ENCODE measurements around the gene RPTN. TPM values are rescaled to one million over a fixed set of nuclear protein-coding genes. Genes with fewer than 3 reads are reported as not detected.

Gene RPTN
- total and polyA plus RNA-seq, 2 of the 4 experiments (the other 2 are of a cell fraction), result not detected

- TF ChIP-seq RAD21 (IDR thresholded peaks at IDR 0.05; ENCODE audit: low read length) (no peak), FOS (IDR thresholded peaks at IDR 0.05; ENCODE audit: low read depth, low read length) (no peak), MAFK (IDR thresholded peaks at IDR 0.05; ENCODE audit: low read depth, low read length) (no peak), POLR2A (IDR thresholded peaks at IDR 0.05; ENCODE audit: low read depth, low read length) (no peak), SMC3 (IDR thresholded peaks at IDR 0.05; ENCODE audit: low read depth, low read length) (no peak), BHLHE40 (IDR thresholded peaks at IDR 0.05; ENCODE audit: low read depth, low read length) (no peak), NFE2L2 (IDR thresholded peaks at IDR 0.05; ENCODE audit: low read depth, low read length) (no peak), MXI1 (IDR thresholded peaks at IDR 0.05; ENCODE audit: borderline replicate concordance, low read depth, low read length) (no peak), CEBPB (IDR thresholded peaks at IDR 0.05; ENCODE audit: low read depth, low read length) (no peak), CHD1 (IDR thresholded peaks at IDR 0.05; ENCODE audit: low read depth, low read length) (no peak), RCOR1 (IDR thresholded peaks at IDR 0.05; ENCODE audit: insufficient replicate concordance, low read length) (no peak), MAZ (IDR thresholded peaks at IDR 0.05; ENCODE audit: borderline replicate concordance, low read depth, low read length) (no peak), USF2 (IDR thresholded peaks at IDR 0.05; ENCODE audit: low read depth, low read length) (no peak), RFX5 (IDR thresholded peaks at IDR 0.05; ENCODE audit: low read depth, low read length) (no peak)
- TF ChIP-seq, protein P1, sequence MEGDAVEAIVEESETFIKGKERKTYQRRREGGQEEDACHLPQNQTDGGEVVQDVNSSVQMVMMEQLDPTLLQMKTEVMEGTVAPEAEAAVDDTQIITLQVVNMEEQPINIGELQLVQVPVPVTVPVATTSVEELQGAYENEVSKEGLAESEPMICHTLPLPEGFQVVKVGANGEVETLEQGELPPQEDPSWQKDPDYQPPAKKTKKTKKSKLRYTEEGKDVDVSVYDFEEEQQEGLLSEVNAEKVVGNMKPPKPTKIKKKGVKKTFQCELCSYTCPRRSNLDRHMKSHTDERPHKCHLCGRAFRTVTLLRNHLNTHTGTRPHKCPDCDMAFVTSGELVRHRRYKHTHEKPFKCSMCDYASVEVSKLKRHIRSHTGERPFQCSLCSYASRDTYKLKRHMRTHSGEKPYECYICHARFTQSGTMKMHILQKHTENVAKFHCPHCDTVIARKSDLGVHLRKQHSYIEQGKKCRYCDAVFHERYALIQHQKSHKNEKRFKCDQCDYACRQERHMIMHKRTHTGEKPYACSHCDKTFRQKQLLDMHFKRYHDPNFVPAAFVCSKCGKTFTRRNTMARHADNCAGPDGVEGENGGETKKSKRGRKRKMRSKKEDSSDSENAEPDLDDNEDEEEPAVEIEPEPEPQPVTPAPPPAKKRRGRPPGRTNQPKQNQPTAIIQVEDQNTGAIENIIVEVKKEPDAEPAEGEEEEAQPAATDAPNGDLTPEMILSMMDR (conservative IDR thresholded peaks at IDR 0.05; ENCODE audit: low read depth, low read length), result no peak
- H3K4me1 ChIP-seq (ENCODE audit: control insufficient read depth, insufficient read depth, low read length), result no peaks in the 10 kb centered on the region
- H2AK5ac ChIP-seq (ENCODE audit: low read depth, low read length), result no peak overlapping the region
- H3K14ac ChIP-seq (replicated peaks; ENCODE audit: low read depth, low read length), result no peak overlapping the region
- H2AFZ ChIP-seq (replicated peaks; ENCODE audit: low read length, poor library complexity), result no peak overlapping the region
- intact Hi-C loops (cut with micrococcal nuclease) (loop anchor here (10.0 kb wide), 1 partner anchor 248 kb away; no protein-coding TSS in a partner anchor), in situ Hi-C loops (cut with MboI; ENCODE audit: low sequenced_read_pairs) (loop anchor here (5.0 kb wide), 1 partner anchor 121 kb away; no protein-coding TSS in a partner anchor), dilution Hi-C loops (cut with HindIII; ENCODE audit: low sequenced_read_pairs, unreplicated experiment) (no loop called here)
- no peak overlapping the region for H3K4me3 ChIP-seq (ENCODE audit: insufficient read depth, low read depth, low read length)
- no peak overlapping the region for H3K4ac ChIP-seq (ENCODE audit: low read depth, low read length)
- H4K91ac ChIP-seq (ENCODE audit: insufficient read depth, low read depth, low read length), result no peak overlapping the region
- H2BK15ac ChIP-seq (ENCODE audit: low read depth, low read length), result no peak overlapping the region
- ChIA-PET CTCF (no interaction called here), POLR2A (ENCODE audit: unreplicated experiment) (no interaction called here)
- H3K18ac ChIP-seq (ENCODE audit: low read depth, low read length), result no peak overlapping the region
- H3K23ac ChIP-seq (ENCODE audit: low read depth, low read length), result no peak overlapping the region
- no CpG with 5 or more reads among the region's 2 CpGs for WGBS, 2 experiments (ENCODE audit: extremely low coverage in 2 of 2, insufficient read length in 1 of 2)
- no peak overlapping the region for H3K9ac ChIP-seq (ENCODE audit: low read depth, low read length)
- no peak overlapping the region for H4K5ac ChIP-seq (ENCODE audit: low read depth, low read length)
- no peaks in the 10 kb centered on the region for H3K27me3 ChIP-seq (ENCODE audit: control insufficient read depth, insufficient read depth, low read length)
- H3K4me2 ChIP-seq (ENCODE audit: low read depth, low read length), result no peak overlapping the region
- no peaks in the 10 kb centered on the region for H3K79me1 ChIP-seq (ENCODE audit: low read depth in 1 of 2, low read length in 2 of 2)
- H3K9me3 ChIP-seq (ENCODE audit: control insufficient read depth, insufficient read depth, low read length), result no peaks in the 10 kb centered on the region
- H3K9me1 ChIP-seq (ENCODE audit: insufficient read depth, low read length), result no peaks in the 10 kb centered on the region
- ATAC-seq (ENCODE audit: low read depth) (peak; percentile 61), DNase-seq (peak; percentile 44)
- H3K27ac ChIP-seq (ENCODE audit: insufficient read depth, low read length), result no peak overlapping the region
- H3K56ac ChIP-seq (ENCODE audit: extremely low read depth, insufficient read depth, low read length), result no peak overlapping the region
- H4K8ac ChIP-seq (ENCODE audit: low read depth in 2 of 2, low read length in 2 of 2), result no peak overlapping the region
- no TSS peak for BruUV-seq (replicated peaks)
- H2BK120ac ChIP-seq (ENCODE audit: low read depth, low read length), result no peak overlapping the region
- H2BK5ac ChIP-seq (ENCODE audit: low read depth, low read length, poor library complexity, severe bottlenecking), result no peak overlapping the region
- no peak overlapping the region for H2BK20ac ChIP-seq (ENCODE audit: low read depth, low read length)
- H3K36me3 ChIP-seq (ENCODE audit: control insufficient read depth, insufficient read depth, low read length), result no peaks in the 10 kb centered on the region
- H2AK9ac ChIP-seq (replicated peaks; ENCODE audit: low read depth, low read length, poor library complexity), result no peak overlapping the region
- H4K20me1 ChIP-seq (ENCODE audit: insufficient read depth, low read length), result no peaks in the 10 kb centered on the region
Observed at GRCh38 chr1:152182944-152183361, 23.9 kb upstream of the RPTN start.

Measured in IMR-90 (cell line).